GDM1 (cell line): ENCODE measurements around the gene CDC42.

ENCODE experiments used
- DNase-seq: peaks from one replicate; lab custom pipeline; 2025; lab: John Stamatoyannopoulos, UW

The CDC42 gene

GRCh38 chr1:22129501-22130117 is 77.1 kb downstream of the CDC42 start:
- DNase-seq: no peak

GRCh38 chr1:22131062-22131461 is 78.6 kb downstream of the CDC42 start:
- no peak for DNase-seq

GRCh38 chr1:22131875-22132486 is 79.5 kb downstream of the CDC42 start:
- DNase-seq: peak; percentile 5

GRCh38 chr1:22132517-22133235 is 80.2 kb downstream of the CDC42 start:
- no peak for DNase-seq

GRCh38 chr1:22133247-22133930 is 80.9 kb downstream of the CDC42 start:
- no peak for DNase-seq

- DNase-seq: no peak
These were observed 81.4 kb downstream of the CDC42 start for GRCh38 chr1:22133931-22134324.

GRCh38 chr1:22137004-22137720 is 84.7 kb downstream of the CDC42 start:
- no peak for DNase-seq

GRCh38 chr1:22139066-22139594 is 86.6 kb downstream of the CDC42 start:
- no peak for DNase-seq

- DNase-seq: no peak
These were observed 87.3 kb downstream of the CDC42 start for GRCh38 chr1:22139817-22140216.
